PFSK-1 (cell line): ENCODE results near the gene TRPM3.

Experiments used
- FOXP2 ChIP-seq: optimal IDR thresholded peaks from 2 replicates; pipeline ENCODE3; 2011; ENCODE audit warnings: borderline replicate concordance, control low read depth, inconsistent platforms; ENCODE audit not compliant: insufficient read depth; ENCODE audit errors: extremely low read length, extremely low read depth
- POLR2AphosphoS5 ChIP-seq: IDR thresholded peaks from 2 replicates; pipeline ENCODE4 v1.6.1; 2012; ENCODE audit warnings: low read depth, mild to moderate bottlenecking, control low read depth, low read length, moderate library complexity
- SIN3A ChIP-seq: IDR thresholded peaks from 2 replicates; pipeline ENCODE4 v1.6.1; 2012; ENCODE audit warnings: mild to moderate bottlenecking, low read length, moderate library complexity, borderline replicate concordance; ENCODE audit not compliant: insufficient read depth
- TF ChIP-seq, protein P1 (sequence below), 2 experiments: IDR thresholded peaks; 2 replicates each; pipeline versions ENCODE4 v1.6.1 to v1.8.0; 2011 to 2012; ENCODE audit warnings: low read depth in 2 of 2, low read length in 2 of 2, control low read depth in 1 of 2, inconsistent platforms in 1 of 2, mild to moderate bottlenecking in 1 of 2, moderate library complexity in 1 of 2; ENCODE audit not compliant: insufficient read depth in 1 of 2

- no peak for TF ChIP-seq POLR2AphosphoS5
- TF ChIP-seq, protein P1, sequence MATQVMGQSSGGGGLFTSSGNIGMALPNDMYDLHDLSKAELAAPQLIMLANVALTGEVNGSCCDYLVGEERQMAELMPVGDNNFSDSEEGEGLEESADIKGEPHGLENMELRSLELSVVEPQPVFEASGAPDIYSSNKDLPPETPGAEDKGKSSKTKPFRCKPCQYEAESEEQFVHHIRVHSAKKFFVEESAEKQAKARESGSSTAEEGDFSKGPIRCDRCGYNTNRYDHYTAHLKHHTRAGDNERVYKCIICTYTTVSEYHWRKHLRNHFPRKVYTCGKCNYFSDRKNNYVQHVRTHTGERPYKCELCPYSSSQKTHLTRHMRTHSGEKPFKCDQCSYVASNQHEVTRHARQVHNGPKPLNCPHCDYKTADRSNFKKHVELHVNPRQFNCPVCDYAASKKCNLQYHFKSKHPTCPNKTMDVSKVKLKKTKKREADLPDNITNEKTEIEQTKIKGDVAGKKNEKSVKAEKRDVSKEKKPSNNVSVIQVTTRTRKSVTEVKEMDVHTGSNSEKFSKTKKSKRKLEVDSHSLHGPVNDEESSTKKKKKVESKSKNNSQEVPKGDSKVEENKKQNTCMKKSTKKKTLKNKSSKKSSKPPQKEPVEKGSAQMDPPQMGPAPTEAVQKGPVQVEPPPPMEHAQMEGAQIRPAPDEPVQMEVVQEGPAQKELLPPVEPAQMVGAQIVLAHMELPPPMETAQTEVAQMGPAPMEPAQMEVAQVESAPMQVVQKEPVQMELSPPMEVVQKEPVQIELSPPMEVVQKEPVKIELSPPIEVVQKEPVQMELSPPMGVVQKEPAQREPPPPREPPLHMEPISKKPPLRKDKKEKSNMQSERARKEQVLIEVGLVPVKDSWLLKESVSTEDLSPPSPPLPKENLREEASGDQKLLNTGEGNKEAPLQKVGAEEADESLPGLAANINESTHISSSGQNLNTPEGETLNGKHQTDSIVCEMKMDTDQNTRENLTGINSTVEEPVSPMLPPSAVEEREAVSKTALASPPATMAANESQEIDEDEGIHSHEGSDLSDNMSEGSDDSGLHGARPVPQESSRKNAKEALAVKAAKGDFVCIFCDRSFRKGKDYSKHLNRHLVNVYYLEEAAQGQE (IDR thresholded peaks at IDR 0.05; ENCODE audit: insufficient read depth in 1 of 2, low read depth in 2 of 2, low read length in 2 of 2), result no peak
- TF ChIP-seq FOXP2, result no peak
- TF ChIP-seq SIN3A, result no peak
Measured at GRCh38 chr9:70959366-70959765, 162.1 kb downstream of the TRPM3 start.
